ENCODE measurements around the gene STK32C. TPM values are rescaled to one million over a fixed set of nuclear protein-coding genes. Genes with fewer than 3 reads are reported as not detected.

STK32C gene
- total RNA-seq, 1 experiment from 2014 or later, result 22.5 TPM

DNA sequence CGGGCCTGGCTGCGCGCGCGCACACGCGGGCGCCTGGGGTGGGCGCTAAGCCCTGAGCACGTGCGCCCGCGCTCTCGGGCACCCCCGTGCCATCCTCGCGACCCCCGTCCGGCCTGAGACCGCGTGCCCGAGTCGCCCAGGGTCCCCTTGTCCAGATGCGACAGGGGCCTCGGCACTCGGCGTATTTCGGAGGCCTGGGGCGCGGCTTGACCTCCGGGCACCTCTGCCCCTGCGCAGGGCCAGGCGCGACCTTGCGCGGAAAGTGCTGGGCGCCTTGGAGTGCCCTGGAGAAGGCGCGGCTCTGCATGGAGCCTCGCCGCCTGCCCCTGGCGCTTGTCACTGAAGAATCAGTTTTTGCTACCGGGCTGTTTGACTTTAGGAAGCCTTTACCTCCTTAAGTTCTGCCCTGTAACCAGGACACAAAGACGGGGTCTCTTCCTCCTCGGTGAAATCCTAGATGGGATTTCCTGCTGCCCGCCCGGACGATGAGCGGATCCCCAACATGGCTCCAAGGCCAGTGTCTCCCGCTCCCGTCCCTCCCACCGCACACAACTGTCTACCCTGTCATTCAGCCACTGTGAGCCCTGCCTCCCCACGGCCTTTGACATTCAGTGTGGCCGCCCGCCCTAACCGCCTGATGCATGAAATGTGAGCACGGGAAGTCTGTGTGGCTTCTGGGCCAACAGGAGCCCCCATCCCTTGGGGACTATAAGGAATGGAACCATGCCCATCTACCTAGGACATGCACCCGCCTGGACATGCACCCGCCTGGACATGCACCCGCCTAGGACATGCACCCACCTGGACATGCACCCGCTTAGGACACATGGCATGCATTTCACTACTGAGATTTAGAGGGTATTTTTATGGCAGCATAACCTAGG lies 1.1 kb upstream of the STK32C start:
- no peak for DNase-seq (ENCODE audit: low read depth)
- in situ Hi-C loops (cut with HindIII; ENCODE audit: low pct_unique_long_range_greater_than_20kb, low sequenced_read_pairs), result no loop called here

DNA sequence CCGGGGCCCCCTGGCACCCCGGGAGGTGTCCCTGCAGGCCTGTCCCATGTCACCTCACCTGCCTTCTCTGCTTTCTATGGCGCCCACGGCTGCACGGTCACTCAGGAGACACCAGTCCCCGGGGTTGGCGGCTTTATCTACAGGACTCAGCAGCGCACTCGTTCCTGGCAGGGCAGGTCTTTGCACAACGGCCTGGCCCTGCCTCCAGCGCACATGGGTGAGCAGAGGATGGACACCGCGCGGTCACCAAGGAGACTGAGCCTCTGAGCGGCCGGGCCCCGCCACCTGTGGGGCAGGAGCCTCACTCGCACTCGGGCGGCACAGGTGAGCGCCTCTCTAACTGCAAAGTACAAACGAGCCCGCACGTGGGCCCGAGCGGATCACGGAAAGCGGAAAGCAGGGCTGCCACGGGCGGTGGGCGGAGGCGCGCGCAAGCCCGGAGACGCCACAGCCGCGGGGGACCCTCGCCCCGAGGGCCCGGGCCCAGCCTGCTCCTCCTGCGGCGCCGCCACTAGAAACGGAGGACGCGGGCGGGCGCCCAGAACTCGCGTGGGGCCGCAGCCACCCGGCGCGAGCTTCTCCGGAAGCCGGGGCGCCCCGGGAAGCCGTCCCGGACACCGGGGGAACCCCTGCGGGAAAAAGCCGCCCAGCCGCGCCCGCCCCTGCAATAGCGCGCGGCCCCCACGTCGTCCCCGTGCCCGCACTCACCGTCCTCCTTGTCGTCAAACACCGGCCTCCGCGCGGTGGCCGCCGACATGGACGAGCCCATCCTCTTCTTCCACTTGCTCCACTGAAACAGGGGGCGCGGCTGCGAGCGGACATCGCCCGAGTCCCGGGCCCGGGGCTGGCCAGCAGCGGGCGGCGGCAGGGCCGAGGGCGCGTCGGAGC lies 642 bp downstream of the STK32C start:
- DNase-seq (ENCODE audit: low read depth), result no peak
- in situ Hi-C loops (cut with HindIII; ENCODE audit: low pct_unique_long_range_greater_than_20kb, low sequenced_read_pairs), result no loop called here

DNA sequence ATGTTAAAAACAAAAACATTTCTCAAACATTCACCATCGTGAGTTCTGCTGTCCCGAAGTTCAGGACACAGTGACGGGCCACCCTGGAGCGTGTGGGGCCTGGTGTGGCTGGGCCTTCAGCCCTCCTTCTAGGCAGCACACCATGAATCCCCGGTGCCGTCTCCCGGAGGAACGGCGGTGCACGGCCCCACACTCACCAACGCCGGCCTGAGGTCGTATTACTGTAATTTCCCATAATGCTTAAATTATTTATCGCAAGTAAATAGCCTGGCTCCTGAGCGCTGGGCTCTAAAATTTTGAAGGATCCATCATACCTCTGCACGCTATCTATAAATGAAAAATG lies 1.4 kb downstream of the STK32C start:
- in situ Hi-C loops (cut with HindIII; ENCODE audit: low pct_unique_long_range_greater_than_20kb, low sequenced_read_pairs), result no loop called here

DNA sequence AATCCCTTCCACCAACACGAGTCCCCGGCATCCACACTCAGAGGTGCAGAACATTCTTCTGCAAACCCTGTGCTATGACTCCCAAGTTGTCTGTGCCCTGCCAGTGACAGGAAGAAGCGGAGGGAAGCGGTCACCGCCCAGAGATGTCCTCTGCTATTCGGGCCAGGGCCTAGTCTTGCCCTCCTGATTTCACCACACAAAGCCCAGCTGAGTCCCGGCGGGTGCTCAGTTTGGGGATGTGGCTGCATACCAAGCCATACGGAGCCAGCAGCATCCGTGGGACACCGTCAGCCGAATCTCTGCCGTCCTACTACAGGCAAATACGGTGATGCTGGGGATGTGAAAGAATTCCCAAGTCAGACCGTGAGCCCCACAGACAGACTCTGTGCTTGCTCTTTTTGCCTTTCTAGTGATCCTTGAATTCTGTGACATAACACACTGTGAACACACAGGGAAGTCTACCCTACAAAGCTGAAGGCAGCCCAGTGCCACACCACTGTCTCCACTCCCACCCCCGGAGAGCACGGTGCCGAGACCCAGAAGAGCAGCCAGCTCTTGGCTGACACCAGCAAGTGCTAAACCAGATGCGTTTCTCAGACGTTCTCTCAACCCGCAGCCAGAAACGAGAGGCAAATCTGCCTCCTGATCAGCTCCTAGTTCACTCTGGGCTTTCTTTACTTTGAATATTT lies 2.0 kb downstream of the STK32C start:
- DNase-seq (ENCODE audit: low read depth), result no peak
- in situ Hi-C loops (cut with HindIII; ENCODE audit: low pct_unique_long_range_greater_than_20kb, low sequenced_read_pairs), result no loop called here

More for the DNA sequence above, 1.4 kb downstream of the STK32C start:
- DNase-seq (ENCODE audit: low read depth), result no peak

DNA sequence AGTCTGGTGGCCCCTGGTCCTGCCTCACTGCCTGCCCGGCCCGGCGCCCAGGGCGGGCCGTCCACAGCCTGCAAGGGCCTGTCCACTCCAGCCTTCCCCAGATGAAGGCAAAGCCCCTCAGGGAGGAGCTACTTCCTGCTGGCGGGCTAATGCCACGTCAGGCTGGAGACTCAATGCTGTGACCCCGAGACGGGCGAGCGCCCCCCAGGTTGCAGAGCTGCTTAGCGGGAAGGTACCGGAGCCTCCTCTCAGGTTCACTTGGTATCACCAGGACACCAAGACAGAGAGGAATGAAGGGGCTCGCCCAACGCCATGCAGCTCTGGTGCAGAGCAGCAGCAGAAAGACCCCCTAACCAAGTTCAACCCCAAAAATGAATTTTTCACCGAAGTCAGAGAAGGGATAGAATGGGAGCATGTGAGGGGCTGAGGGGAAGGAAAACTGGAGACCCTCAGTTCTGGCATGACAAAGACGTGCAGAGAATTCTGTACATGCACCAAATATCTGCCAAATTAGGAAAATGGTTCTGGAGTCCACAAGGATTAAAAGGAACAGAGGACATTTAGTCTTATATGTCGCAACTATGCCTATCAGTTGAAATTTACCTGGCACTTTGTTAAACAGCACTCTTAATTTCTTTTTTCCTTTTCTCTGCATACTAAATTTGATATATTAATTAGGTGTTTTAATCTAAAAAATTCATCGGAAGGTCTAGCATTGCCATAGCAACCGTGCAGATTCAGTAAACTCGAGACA lies 2.8 kb downstream of the STK32C start:
- in situ Hi-C loops (cut with HindIII; ENCODE audit: low pct_unique_long_range_greater_than_20kb, low sequenced_read_pairs), result no loop called here
- DNase-seq (ENCODE audit: low read depth), result no peak

DNA sequence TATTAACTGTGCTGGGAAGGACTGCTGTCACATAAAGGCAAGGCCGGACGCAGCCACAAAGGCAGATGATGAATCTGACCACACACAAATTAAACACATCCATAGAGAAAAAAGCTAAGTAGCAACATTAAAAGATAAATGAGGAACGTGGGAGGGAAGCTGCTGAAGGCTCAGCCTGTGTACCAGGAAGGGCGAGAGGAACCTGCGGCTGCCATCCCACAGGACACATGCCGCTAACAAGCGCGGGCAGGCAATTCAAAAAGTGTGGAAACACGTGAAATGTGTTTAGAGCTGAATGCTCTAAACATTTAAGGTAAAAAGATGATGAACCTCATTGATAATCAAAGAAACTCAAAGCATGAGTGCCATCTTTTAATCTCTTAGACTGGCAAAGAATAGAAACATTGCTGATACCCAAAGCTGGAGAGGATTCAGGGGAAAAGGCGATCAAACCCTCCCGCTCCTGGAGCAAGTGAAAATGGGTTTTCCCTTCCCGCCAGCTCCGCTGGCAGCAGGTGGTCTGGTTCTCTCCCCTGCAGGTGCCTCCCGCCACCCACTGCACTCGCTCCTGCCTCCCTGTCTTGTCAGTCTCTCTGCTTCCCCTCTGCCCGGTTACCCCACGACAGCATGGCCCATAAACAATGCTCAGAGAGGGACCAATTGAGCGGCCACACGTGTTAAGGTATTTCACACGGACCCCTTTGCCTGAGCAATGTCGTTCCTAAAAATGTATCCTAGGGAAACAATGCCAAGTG lies 4.2 kb downstream of the STK32C start:
- in situ Hi-C loops (cut with HindIII; ENCODE audit: low pct_unique_long_range_greater_than_20kb, low sequenced_read_pairs), result no loop called here
- no peak for DNase-seq (ENCODE audit: low read depth)

DNA sequence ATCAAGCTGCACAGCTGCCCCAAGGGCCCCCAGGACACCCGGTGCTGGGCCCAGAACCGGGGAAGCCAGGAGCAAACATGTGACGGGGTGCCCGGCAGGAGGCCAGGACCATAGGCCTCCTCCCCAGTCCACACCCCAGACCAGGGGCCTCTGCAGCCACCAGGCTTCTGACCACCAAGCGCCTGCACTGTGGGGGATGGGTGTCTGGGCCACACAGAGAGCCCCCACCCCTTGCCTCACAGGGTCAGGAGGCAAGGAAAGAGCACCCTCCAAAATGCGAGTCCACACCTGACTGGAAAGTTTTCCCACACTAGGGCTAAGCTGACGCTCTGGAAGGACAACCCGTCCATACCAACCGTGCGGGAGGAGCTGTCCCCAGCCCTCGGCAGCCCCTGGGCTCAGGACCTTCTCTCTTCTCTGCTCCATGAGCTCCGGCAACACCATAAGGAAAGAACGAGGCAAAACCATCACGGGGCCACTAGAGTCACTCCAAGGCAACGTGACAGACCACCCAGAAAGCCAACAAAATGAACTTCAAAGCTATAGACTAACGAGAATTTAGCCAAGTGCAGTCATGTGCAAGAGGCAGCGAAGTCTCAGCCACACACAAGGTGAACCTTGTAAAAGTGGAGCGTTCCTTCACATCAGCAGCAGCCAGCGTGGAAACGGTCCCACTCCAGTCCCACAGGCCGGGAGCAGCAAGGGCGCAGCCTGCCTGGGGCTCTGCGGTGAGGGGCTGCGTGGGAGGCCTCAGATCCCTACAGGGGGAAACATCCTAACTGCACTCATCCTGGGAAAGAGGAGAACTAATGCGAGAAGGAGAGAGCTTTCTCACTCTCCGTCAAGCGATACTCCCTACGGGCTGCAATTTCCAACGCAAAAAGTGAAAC lies 5.1 kb downstream of the STK32C start:
- in situ Hi-C loops (cut with HindIII; ENCODE audit: low pct_unique_long_range_greater_than_20kb, low sequenced_read_pairs), result no loop called here
- DNase-seq (ENCODE audit: low read depth), result no peak

DNA sequence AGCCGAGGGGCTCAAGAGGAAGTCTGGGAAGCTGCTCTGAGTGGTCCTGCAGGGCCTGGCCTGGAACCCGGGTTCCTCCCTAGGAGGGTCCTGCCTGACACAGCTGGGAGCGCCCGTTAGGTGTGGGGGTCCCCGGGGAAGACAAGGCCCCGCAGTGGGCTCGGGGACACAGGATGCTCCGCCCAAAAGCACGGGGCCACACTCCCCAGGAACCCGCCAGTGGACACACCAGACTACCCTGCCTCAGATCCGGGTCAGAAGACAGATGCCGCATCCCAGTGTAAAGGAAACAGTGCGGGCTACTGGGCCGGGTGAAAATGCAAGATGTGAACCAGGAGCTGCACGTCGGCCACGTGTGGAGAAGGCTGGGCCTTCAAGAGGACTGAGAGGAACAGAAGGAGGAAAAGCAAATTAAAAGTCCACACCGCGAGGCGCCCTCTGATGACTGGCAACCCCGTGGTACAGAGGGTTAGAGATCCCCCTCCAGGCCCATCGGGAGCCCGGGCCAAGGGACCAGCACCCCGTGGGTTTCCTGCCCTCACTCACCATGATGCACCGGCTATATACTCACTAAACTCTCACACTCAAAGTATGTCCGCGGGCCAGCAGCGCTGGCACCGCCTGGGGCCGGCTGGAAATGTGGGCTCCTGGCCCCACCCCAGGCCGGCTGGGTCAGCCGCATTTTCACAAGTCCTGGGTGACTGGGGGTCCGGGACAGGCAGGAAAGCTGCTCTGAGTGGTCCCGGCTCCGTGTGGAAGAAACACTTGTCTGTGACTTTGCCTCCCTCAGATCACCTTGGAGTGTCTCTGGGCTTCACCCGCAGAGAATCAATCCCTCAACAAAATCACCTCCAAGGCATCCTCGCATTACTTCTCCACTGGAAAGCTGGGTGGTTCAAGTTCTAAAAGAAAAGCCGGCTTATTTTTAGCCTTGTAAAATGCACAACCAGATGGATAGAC lies 6.1 kb downstream of the STK32C start:
- no peak for DNase-seq (ENCODE audit: low read depth)
- in situ Hi-C loops (cut with HindIII; ENCODE audit: low pct_unique_long_range_greater_than_20kb, low sequenced_read_pairs), result no loop called here

DNA sequence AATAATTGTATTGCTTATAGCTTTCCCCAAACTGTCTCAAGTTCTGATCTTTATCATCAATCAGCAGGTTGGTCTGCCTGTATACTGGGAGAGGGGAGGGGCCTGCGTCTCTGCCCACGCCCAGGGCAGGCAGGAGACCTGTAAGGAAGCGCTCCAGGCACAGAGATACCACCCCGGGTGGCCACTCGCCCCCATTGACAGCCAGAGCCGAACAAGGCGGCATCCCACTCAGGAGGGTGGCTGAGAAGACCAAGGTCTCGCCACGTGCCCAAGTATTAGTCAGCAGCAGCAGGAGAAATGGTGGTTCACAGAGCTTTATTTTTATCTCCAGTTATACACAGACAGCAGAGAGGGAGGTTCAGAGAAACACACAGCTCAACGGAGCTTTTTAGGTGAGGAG lies 7.2 kb downstream of the STK32C start:
- no peak for DNase-seq (ENCODE audit: low read depth)
- in situ Hi-C loops (cut with HindIII; ENCODE audit: low pct_unique_long_range_greater_than_20kb, low sequenced_read_pairs), result no loop called here

DNA sequence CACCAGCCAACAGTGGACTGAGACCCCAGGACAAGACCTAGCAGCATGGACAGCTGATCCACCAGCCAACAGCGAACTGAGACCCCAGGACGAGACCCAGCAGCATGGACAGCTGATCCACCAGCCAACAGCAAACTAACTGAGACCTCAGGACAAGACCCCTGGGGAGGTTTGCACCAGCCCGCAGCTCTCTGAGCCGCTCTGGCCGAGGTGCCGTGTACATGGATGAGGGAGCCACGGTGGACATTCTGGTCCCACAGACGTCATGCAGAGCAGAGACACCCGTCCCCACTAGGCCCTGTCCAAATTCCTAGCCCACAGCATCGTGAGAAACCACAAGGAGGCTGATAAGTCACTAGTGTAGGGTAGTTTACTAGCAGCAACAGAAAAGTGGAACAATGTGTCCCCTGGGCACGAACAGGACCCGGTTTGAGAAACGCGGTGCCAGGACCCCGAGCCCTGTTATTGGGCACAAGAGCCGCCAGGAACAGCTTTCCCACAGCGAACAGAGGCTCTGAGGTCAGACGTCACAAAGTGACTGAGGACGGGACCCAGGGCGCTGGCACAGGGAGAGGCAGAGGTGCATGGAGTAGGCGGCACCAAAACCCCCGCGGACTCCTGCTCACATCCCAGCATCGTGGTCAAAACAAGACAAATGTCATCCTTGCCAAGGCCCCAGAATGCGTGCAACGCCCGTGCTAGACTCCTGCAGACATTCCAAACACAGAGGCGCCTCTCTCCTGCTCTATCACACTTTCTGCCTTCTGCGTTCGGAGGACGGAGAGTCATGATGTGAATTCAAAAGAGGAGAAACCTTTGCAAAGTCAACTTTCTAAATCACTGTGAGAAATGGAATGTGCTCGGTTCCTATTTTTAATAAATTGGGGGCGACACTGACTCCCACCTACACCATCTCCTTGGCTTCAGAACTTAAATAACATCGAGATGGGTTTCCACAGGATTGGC lies 8.1 kb downstream of the STK32C start:
- in situ Hi-C loops (cut with HindIII; ENCODE audit: low pct_unique_long_range_greater_than_20kb, low sequenced_read_pairs), result no loop called here

DNA sequence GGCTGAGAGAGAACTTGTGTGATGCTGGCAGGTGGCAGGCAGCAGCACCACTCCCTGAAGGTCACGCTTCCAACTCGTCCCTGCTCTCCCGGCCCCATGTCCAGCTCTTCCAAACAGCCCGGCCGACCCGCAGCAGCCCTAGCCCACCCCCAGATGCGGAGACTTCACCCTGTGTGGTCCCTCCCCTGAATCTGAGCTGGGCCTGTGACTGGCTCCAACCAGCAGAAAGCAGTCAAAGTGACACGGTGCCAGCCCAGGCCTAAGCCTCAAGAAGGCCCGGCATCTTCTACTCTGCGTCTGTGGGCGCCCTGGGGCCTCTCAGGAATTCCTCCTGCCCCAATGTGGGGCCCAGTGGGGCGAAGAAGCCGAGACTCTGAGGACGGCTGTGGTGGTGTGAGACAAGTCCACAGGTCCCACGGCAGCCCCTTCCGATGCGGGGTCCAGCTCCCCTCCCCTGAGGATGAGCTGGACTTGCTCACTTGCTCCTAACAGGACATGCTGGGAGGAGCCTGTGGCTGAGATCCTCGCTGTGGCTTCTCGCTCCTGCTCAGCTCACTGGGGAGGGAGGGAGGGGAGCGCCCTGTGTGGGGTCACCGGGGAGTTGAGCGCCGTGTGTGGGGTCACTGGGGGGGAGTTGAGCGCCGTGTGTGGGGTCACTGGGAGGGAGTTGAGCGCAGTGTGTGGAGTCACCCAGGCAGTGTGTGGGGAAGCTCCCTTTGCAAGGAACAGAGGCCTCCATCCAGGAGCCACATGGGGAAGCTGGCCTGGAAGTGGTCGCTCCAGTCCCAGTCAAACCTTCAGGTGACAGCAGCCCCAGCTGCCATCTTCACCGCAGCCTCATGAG lies 9.5 kb downstream of the STK32C start:
- no peak for DNase-seq (ENCODE audit: low read depth)
- in situ Hi-C loops (cut with HindIII; ENCODE audit: low pct_unique_long_range_greater_than_20kb, low sequenced_read_pairs), result no loop called here

More for the DNA sequence above, 8.1 kb downstream of the STK32C start:
- DNase-seq (ENCODE audit: low read depth), result no peak

DNA sequence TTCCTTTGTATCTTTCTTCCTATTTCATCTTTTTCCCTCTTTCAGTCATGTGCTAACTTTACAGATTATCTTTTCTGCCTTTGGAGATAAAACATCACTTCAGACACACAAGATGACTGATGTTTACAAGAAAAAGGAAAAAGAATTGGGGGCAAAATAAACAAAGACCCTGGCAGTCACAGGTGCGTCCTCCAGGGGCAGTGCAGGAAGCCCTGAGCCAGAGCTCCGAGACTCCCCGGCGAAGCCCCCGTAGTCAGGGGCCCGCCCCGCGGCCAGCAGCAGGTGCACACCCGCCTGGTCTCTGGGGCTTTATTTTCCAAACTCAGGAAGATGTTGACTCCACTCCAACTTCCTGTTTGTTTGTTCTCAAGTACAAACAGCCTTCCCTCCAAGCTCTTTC lies 10.2 kb downstream of the STK32C start:
- in situ Hi-C loops (cut with HindIII; ENCODE audit: low pct_unique_long_range_greater_than_20kb, low sequenced_read_pairs), result no loop called here
- no peak for DNase-seq (ENCODE audit: low read depth)

DNA sequence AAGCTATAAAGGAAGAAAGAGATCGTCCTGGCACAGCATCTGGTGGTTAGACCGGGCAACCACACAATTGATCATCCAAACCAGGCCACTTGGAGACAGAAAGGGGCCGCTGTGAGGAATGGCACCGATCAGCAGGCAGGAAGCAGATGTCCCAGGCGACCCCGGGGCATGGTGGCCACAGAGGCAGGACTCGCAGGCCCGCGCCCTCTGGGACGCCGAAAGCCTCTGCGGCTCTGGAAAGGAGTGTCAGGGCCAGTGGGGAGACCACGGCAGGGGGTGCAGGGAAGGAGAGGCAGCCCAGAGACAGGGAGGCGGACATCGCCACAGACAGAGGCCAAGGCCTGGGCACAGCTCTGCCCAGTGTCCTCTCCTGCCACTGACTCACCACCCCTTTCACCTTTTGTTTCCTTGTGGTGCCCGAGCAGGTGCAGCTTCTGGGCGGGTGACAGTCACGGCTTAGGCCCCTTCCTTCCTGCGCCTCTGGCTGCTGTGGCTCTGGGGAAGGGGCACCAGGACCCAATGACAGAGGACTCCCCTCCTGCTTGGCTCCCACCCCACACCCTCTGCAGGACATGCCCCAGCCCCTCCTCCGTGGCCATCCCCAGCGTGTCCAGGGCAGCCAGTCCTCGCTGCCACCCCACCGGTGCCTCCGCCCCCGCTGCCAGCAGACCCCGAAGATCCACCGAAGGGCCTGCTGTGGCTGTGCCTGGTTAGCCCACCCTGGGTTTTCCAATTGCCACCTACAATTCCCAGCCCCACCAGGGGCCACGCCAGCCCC lies 10.9 kb downstream of the STK32C start:
- in situ Hi-C loops (cut with HindIII; ENCODE audit: low pct_unique_long_range_greater_than_20kb, low sequenced_read_pairs), result no loop called here

More for the DNA sequence above, 10.9 kb downstream of the STK32C start:
- no peak for DNase-seq (ENCODE audit: low read depth)

Data from Caki2 (cell line).